ENCODE data around the gene MAN1A1.

DNA sequence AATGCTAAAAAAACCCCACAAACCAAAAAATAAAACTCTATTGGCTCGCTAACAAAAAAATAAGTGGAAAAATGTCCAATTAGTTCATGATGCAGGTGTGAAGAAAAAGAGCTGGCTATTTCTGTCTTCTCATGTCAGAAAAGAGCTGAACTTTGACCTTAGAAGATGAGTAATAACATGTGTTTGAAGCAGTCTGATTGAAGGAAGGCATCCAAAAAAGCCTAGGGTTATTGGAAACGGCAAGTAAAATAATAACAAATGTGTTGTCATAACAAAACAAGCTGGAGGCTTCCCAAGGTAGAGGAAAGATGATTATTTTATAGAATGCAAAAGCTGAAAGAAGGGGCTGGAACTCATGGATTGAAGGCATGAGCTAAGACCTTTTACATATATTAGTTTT, 176.7 kb downstream of the MAN1A1 start:
- TF ChIP-seq EZH2 (IDR thresholded peaks at IDR 0.05; ENCODE audit: borderline replicate concordance, insufficient read depth, low read length, poor library complexity, severe bottlenecking) (no peak), RAD21 (conservative IDR thresholded peaks at IDR 0.05) (no peak), SMC3 (conservative IDR thresholded peaks at IDR 0.05; ENCODE audit: poor library complexity) (no peak)
- TF ChIP-seq, protein P1, sequence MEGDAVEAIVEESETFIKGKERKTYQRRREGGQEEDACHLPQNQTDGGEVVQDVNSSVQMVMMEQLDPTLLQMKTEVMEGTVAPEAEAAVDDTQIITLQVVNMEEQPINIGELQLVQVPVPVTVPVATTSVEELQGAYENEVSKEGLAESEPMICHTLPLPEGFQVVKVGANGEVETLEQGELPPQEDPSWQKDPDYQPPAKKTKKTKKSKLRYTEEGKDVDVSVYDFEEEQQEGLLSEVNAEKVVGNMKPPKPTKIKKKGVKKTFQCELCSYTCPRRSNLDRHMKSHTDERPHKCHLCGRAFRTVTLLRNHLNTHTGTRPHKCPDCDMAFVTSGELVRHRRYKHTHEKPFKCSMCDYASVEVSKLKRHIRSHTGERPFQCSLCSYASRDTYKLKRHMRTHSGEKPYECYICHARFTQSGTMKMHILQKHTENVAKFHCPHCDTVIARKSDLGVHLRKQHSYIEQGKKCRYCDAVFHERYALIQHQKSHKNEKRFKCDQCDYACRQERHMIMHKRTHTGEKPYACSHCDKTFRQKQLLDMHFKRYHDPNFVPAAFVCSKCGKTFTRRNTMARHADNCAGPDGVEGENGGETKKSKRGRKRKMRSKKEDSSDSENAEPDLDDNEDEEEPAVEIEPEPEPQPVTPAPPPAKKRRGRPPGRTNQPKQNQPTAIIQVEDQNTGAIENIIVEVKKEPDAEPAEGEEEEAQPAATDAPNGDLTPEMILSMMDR (IDR thresholded peaks at IDR 0.05; ENCODE audit: poor library complexity, severe bottlenecking): no peak

All from neural cell (in vitro differentiated cells).